OCI-M2 (cell line): ENCODE results near the gene GJB4.

ENCODE experiments used
- DNase-seq: peaks from one replicate; lab custom pipeline; 2025; ENCODE audit not compliant: unreplicated experiment; lab: John Stamatoyannopoulos, UW

The GJB4 gene

GRCh38 chr1:34777519-34778321 lies 18.2 kb downstream of the GJB4 start:
- no peak for DNase-seq

- DNase-seq: no peak
Measured at GRCh38 chr1:34778381-34778780, 18.8 kb downstream of the GJB4 start.

DNA sequence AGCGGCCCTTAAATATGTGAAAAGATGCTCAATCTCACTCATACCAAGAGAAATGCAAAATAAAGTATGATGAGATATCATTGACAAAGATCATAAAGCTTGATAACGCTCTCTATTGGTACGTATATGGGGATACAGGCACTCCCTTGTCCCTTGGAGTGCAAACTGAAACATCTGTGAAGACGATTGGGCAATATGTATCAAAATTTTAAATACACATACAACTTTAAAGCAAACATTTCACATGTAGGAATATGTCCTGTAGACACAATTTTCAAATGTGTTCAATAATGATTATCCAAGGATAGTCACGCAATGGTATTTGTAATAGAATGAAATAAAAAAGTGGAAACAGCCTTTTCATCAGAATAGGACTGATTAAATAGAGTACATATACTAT lies 19.5 kb downstream of the GJB4 start:
- DNase-seq: no peak

- DNase-seq: no peak
Measured at GRCh38 chr1:34779526-34779925, 20.0 kb downstream of the GJB4 start.

DNA sequence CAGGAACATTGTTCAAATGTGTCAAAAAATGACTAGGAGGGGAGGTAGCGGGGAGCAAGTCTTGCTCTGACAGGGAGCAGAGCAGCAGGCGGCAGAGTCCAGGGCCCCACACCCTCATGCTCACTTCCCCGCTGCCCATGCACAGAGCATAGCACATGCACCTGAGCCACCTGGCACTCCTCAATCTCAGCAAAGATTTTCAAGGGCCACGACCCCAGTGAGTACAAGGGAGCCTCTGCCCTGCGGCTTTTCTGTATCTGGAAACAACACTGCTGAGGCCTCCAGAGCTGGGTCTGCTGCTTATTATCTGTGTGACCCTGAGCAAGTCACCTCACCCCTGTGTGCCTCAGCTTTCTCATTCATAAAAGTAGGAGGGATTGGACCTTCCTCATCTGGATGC lies 20.4 kb downstream of the GJB4 start:
- no peak for DNase-seq

- no peak for DNase-seq
Measured at GRCh38 chr1:34780528-34780927, 21.0 kb downstream of the GJB4 start.

DNA sequence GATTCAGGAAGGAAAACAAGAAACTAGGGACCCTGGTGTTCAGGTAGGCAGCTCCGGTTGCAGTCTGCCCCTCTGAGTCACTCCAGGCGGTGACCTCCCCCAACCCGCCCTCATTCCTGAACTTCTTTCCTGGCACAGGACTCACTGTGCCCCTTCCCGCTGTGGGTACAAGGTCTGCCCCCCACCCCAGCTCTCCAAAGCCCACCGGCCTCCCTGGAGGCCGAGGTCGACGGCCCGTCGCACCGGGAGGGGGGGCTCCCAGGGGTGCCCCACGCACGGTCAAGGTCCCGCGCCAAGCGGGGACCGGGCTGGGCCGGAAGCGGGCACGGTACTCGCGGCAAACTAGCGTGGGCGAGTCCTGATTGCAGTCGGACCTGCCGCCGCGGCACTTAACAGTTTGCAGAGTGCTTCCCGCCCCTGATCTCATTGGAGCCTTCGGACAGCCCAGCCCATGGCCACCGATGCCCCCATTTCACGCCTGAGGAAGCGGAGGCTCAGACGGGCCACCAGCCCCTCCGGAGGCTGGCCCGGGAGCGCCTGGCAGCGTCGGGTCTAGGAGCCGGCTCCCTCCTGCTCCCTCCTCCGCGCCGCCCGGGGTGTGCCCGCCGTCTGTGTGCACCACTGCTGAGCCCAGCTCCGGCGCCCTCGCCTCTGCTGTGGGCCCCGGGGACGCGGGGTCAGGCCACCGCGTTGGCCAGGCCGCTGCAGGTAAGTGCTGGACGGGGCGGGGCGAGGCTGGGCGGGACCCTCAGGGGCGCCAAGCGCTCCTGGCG lies 21.7 kb downstream of the GJB4 start, which contains the start of gene GJB3:
Gene GJB3 (plus strand): TSS at position 144 of the 773 bp plus-strand sequence. CDS start 3,549 bp downstream, outside the sequence.
- no peak for DNase-seq

- no peak for DNase-seq
Measured at GRCh38 chr1:34781844-34782391, 22.4 kb downstream of the GJB4 start.

DNA sequence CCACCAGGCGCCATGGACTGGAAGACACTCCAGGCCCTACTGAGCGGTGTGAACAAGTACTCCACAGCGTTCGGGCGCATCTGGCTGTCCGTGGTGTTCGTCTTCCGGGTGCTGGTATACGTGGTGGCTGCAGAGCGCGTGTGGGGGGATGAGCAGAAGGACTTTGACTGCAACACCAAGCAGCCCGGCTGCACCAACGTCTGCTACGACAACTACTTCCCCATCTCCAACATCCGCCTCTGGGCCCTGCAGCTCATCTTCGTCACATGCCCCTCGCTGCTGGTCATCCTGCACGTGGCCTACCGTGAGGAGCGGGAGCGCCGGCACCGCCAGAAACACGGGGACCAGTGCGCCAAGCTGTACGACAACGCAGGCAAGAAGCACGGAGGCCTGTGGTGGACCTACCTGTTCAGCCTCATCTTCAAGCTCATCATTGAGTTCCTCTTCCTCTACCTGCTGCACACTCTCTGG lies 25.2 kb downstream of the GJB4 start:
- no peak for DNase-seq

DNA sequence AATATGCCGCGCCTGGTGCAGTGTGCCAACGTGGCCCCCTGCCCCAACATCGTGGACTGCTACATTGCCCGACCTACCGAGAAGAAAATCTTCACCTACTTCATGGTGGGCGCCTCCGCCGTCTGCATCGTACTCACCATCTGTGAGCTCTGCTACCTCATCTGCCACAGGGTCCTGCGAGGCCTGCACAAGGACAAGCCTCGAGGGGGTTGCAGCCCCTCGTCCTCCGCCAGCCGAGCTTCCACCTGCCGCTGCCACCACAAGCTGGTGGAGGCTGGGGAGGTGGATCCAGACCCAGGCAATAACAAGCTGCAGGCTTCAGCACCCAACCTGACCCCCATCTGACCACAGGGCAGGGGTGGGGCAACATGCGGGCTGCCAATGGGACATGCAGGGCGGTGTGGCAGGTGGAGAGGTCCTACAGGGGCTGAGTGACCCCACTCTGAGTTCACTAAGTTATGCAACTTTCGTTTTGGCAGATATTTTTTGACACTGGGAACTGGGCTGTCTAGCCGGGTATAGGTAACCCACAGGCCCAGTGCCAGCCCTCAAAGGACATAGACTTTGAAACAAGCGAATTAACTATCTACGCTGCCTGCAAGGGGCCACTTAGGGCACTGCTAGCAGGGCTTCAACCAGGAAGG lies 25.8 kb downstream of the GJB4 start:
- no peak for DNase-seq

GRCh38 chr1:34785875-34786470 lies 26.4 kb downstream of the GJB4 start:
- no peak for DNase-seq

- peak; percentile 13 for DNase-seq
Measured at GRCh38 chr1:34786521-34787325, 27.2 kb downstream of the GJB4 start.

- DNase-seq: no peak
Measured at GRCh38 chr1:34787461-34788420, 28.2 kb downstream of the GJB4 start.

DNA sequence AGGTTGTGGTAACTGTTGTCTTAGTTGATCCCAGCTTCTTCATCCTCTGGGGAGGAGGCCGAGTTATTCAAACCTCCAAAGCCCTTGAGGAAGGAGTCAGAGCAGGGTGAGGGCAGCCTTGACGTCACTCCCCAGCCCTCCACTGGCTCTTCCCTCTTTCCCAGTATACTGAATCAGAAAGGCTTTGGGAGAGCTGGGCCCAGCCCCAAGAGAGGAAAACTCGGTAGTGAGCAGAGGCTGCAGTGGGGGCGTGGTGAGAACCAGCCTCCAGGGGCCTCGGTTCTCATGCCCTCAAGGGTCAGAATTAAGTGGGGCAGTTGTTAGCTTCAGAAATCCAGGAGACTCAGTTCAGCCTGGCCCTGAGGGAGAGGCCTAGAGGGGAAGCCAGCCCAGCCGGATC lies 31.4 kb downstream of the GJB4 start:
- DNase-seq: no peak

GRCh38 chr1:34792424-34792823 lies 32.9 kb downstream of the GJB4 start:
- DNase-seq: no peak

DNA sequence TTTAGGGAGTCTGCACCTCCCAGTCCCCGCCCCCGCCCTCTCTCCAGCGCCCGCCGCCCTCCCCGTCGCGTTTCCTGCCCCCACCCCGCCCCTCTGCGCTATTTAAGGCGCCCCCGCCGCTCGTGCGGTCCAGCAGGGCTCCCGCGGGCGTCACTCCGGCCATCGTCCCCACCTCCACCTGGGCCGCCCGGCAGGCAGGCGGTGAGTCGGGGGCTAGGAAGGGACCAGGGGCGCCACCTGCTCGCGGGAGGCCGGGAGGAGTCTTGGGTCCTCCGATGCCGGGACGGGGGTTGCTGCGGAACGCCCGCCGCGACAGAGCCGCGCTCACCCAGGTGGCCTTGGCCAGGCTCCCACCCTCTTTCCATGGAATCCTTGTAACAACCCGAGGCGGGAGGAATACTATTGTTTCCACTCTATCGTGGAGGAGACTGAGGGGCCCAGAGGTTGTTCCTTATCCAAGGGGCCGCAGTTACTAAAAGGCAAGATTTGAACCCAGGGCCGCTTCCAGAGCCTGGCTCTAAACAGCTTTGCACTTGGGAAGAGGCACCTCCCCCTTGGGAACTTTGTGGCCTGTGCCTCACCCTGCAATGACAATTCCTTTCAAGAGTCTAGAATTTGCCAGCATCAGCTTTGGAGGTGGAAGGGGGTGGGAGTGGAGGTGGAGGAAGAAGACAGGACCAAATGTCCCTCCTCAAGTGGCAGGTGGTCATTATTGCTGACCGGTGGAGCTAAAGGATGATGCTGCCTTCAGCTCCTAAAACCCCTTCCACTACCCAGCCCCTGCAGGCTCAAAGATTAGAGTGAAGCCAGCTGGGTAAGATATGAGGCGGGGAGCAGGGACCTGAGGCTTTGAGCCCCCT lies 33.6 kb downstream of the GJB4 start, which contains the start of gene GJA4:
Gene GJA4 (plus strand): TSS at position 132 of the 860 bp plus-strand sequence. CDS start 1,215 bp downstream, outside the sequence.
- DNase-seq: no peak

GRCh38 chr1:34794001-34794789 lies 34.7 kb downstream of the GJB4 start:
- DNase-seq: no peak
